ACC112 (cell line): Measurements from ENCODE around the gene SLC25A38.
"Not testable (repeated sequence)": the region's sequence is repeated elsewhere in the genome, so short reads cannot be mapped to it uniquely, and the experiment has no call there.

Experiments
- H2AFZ ChIP-seq: fragments of 200-600 bp; sonication (generic); one replicate; pipeline ENCODE4 v1.6.0; 2017; ENCODE audit warnings: antibody characterized with exemption, low read length; ENCODE audit not compliant: unreplicated experiment
- H3K27ac ChIP-seq: fragments of 200-600 bp; sonication (generic); 2 replicates; pipeline ENCODE4 v1.5.1; 2014; ENCODE audit warnings: low read depth, mild to moderate bottlenecking, antibody characterized with exemption, low read length, moderate library complexity
- H3K27me3 ChIP-seq: fragments of 200-600 bp; sonication (generic); 2 replicates; pipeline ENCODE4 v1.6.1; 2014; ENCODE audit warnings: mild to moderate bottlenecking, antibody characterized with exemption, low read length, moderate library complexity, mixed read lengths; ENCODE audit not compliant: insufficient read depth
- H3K36me3 ChIP-seq: fragments of 200-600 bp; sonication (generic); 2 replicates; pipeline ENCODE4 v1.6.1; 2016; ENCODE audit warnings: mild to moderate bottlenecking, antibody characterized with exemption, low read length, moderate library complexity, mixed read lengths; ENCODE audit not compliant: insufficient read depth
- H3K4me1 ChIP-seq: fragments of 200-600 bp; sonication (generic); one replicate; pipeline ENCODE4 v1.6.1; 2016; ENCODE audit warnings: low read length, mixed read lengths; ENCODE audit not compliant: insufficient read depth, unreplicated experiment, control insufficient read depth
- H3K4me3 ChIP-seq: fragments of 200-600 bp; sonication (generic); 2 replicates; pipeline ENCODE4 v1.5.1; 2014; ENCODE audit warnings: mild to moderate bottlenecking, low read depth, low read length
- H3K79me2 ChIP-seq: fragments of 200-600 bp; sonication (generic); one replicate; pipeline ENCODE4 v1.6.0; 2016; ENCODE audit warnings: low read length; ENCODE audit not compliant: control insufficient read depth, unreplicated experiment, insufficient read depth

Gene SLC25A38

GRCh38 chr3:39349080-39349479 lies 34.1 kb upstream of the SLC25A38 start:
- Histone ChIP-seq H3K36me3 (no peaks in the 10 kb centered on the region), H3K79me2 (no peaks in the 10 kb centered on the region), H3K27ac (no peak overlapping the region), H2AFZ (no peak overlapping the region), H3K4me3 (no peak overlapping the region), H3K4me1 (no peaks in the 10 kb centered on the region), H3K27me3 (peaks cover 36% of the 10 kb centered on the region)

- no peak overlapping the region for H3K4me3 ChIP-seq
- H3K27ac ChIP-seq = no peak overlapping the region
- no peaks in the 10 kb centered on the region for H3K79me2 ChIP-seq
- no peaks in the 10 kb centered on the region for H3K36me3 ChIP-seq
- no peak overlapping the region for H2AFZ ChIP-seq
- H3K27me3 ChIP-seq = peaks cover 33% of the 10 kb centered on the region
- no peaks in the 10 kb centered on the region for H3K4me1 ChIP-seq
Observed at GRCh38 chr3:39350714-39351113, 32.5 kb upstream of the SLC25A38 start.

GRCh38 chr3:39351134-39351533 lies 32.0 kb upstream of the SLC25A38 start:
- not testable (repeated sequence) for H2AFZ ChIP-seq, H3K36me3 ChIP-seq, H3K4me1 ChIP-seq

GRCh38 chr3:39353168-39353927 lies 29.8 kb upstream of the SLC25A38 start:
- H3K27me3 ChIP-seq = peaks cover 38% of the 10 kb centered on the region

More at GRCh38 chr3:39351134-39351533, 32.0 kb upstream of the SLC25A38 start:
- not testable (repeated sequence) for H3K4me3 ChIP-seq, H3K27ac ChIP-seq, H3K79me2 ChIP-seq
- H3K27me3 ChIP-seq = peaks cover 35% of the 10 kb centered on the region

GRCh38 chr3:39358333-39358732 lies 24.8 kb upstream of the SLC25A38 start:
- Histone ChIP-seq H3K4me3 (no peak overlapping the region), H3K27me3 (peaks cover 65% of the 10 kb centered on the region), H3K79me2 (no peaks in the 10 kb centered on the region), H3K36me3 (no peaks in the 10 kb centered on the region), H2AFZ (no peak overlapping the region), H3K27ac (no peak overlapping the region), H3K4me1 (no peaks in the 10 kb centered on the region)

More at GRCh38 chr3:39353168-39353927, 29.8 kb upstream of the SLC25A38 start:
- not testable (repeated sequence) for H3K4me3 ChIP-seq, H3K4me1 ChIP-seq, H2AFZ ChIP-seq, H3K36me3 ChIP-seq, H3K27ac ChIP-seq, H3K79me2 ChIP-seq

GRCh38 chr3:39361252-39361927 lies 21.8 kb upstream of the SLC25A38 start:
- H2AFZ ChIP-seq = no peak overlapping the region
- H3K79me2 ChIP-seq = no peaks in the 10 kb centered on the region
- H3K27me3 ChIP-seq = peaks cover 58% of the 10 kb centered on the region
- H3K4me1 ChIP-seq = no peaks in the 10 kb centered on the region
- no peaks in the 10 kb centered on the region for H3K36me3 ChIP-seq
- H3K27ac ChIP-seq = no peak overlapping the region
- no peak overlapping the region for H3K4me3 ChIP-seq

GRCh38 chr3:39362192-39362591 lies 21.0 kb upstream of the SLC25A38 start:
- Histone ChIP-seq H3K79me2 (no peaks in the 10 kb centered on the region), H3K27me3 (peaks cover 53% of the 10 kb centered on the region), H3K36me3 (no peaks in the 10 kb centered on the region), H3K4me3 (no peak overlapping the region), H3K4me1 (no peaks in the 10 kb centered on the region), H2AFZ (no peak overlapping the region), H3K27ac (no peak overlapping the region)

- H3K27ac ChIP-seq = no peak overlapping the region
- H3K27me3 ChIP-seq = peaks cover 47% of the 10 kb centered on the region
- H3K79me2 ChIP-seq = no peaks in the 10 kb centered on the region
- no peak overlapping the region for H3K4me3 ChIP-seq
- no peaks in the 10 kb centered on the region for H3K4me1 ChIP-seq
- H2AFZ ChIP-seq = no peak overlapping the region
- H3K36me3 ChIP-seq = no peaks in the 10 kb centered on the region
Observed at GRCh38 chr3:39362812-39363211, 20.4 kb upstream of the SLC25A38 start.

GRCh38 chr3:39370450-39370849 lies 12.7 kb upstream of the SLC25A38 start:
- H3K36me3 ChIP-seq, H3K27ac ChIP-seq, H3K79me2 ChIP-seq, H3K4me3 ChIP-seq, H2AFZ ChIP-seq, H3K4me1 ChIP-seq: not testable (repeated sequence)
- H3K27me3 ChIP-seq = peaks cover 15% of the 10 kb centered on the region

- no peaks in the 10 kb centered on the region for H3K4me1 ChIP-seq
- no peak overlapping the region for H3K27ac ChIP-seq
- no peak overlapping the region for H2AFZ ChIP-seq
- H3K79me2 ChIP-seq = no peaks in the 10 kb centered on the region
- H3K36me3 ChIP-seq = no peaks in the 10 kb centered on the region
- peaks cover 15% of the 10 kb centered on the region for H3K27me3 ChIP-seq
- no peak overlapping the region for H3K4me3 ChIP-seq
Observed at GRCh38 chr3:39372833-39373232, 10.3 kb upstream of the SLC25A38 start.
